Type B pancreatic cell (in vitro differentiated cells): ENCODE data around the gene FAM210A. TPM values are rescaled to one million over a fixed set of nuclear protein-coding genes. Genes with fewer than 3 reads are reported as not detected.

ENCODE experiments used
- DNase-seq: peaks from one replicate; pipeline ENCODE4 v3.0.0; 2021; ENCODE audit warnings: mixed read lengths; ENCODE audit not compliant: unreplicated experiment; ENCODE audit errors: extremely low spot score
- H3K27ac Mint-ChIP-seq: 2 replicates; pipeline ENCODE4 v1.8.0; 2021; ENCODE audit warnings: mild to moderate bottlenecking, mixed read lengths
- H3K27me3 Mint-ChIP-seq: 2 replicates; pipeline ENCODE4 v1.8.0; 2021; ENCODE audit warnings: mixed read lengths
- H3K36me3 Mint-ChIP-seq: 2 replicates; pipeline ENCODE4 v1.8.0; 2021; ENCODE audit warnings: mixed read lengths
- H3K4me1 Mint-ChIP-seq: one replicate; pipeline ENCODE4 v1.8.0; 2021; ENCODE audit warnings: mixed read lengths; ENCODE audit not compliant: unreplicated experiment
- H3K4me3 Mint-ChIP-seq: 2 replicates; pipeline ENCODE4 v1.8.0; 2021; ENCODE audit warnings: mild to moderate bottlenecking, mixed read lengths
- H3K9me3 Mint-ChIP-seq: 2 replicates; pipeline ENCODE4 v1.8.0; 2021; ENCODE audit warnings: mixed read lengths
- CTCF ChIP-seq: fragments of 200-600 bp; sonication (generic); conservative IDR thresholded peaks from 2 replicates; pipeline ENCODE4 v1.5.0; 2021; ENCODE audit warnings: antibody characterized with exemption, mild to moderate bottlenecking
- total RNA-seq: library from RNA; stranded (reverse); gene quantifications from 2 replicates; pipeline ENCODE4 v1.2.1, GENCODE V29; 2021; ENCODE audit warnings: low replicate concordance

The FAM210A gene
- total RNA-seq, 1 donor from 2014 or later: 16.9 TPM

- peaks cover 29% of the 10 kb centered on the region for H3K27me3 Mint-ChIP-seq
- no peak overlapping the region for H3K27ac Mint-ChIP-seq
- no peaks in the 10 kb centered on the region for H3K9me3 Mint-ChIP-seq
- no peaks in the 10 kb centered on the region for H3K36me3 Mint-ChIP-seq
- H3K4me3 Mint-ChIP-seq: no peak overlapping the region
- DNase-seq: no peak
- TF ChIP-seq CTCF: no peak
- H3K4me1 Mint-ChIP-seq: peaks cover 7% of the 10 kb centered on the region
Observed at GRCh38 chr18:13616525-13617035, 109.8 kb downstream of the FAM210A start.

GRCh38 chr18:13616041-13616440, 110.3 kb downstream of the FAM210A start:
- no peaks in the 10 kb centered on the region for H3K9me3 Mint-ChIP-seq
- H3K27me3 Mint-ChIP-seq: peaks cover 35% of the 10 kb centered on the region
- H3K4me1 Mint-ChIP-seq: peaks cover 12% of the 10 kb centered on the region
- H3K36me3 Mint-ChIP-seq: no peaks in the 10 kb centered on the region
- H3K27ac Mint-ChIP-seq: no peak overlapping the region
- TF ChIP-seq CTCF: no peak
- no peak for DNase-seq
- H3K4me3 Mint-ChIP-seq: no peak overlapping the region

DNA sequence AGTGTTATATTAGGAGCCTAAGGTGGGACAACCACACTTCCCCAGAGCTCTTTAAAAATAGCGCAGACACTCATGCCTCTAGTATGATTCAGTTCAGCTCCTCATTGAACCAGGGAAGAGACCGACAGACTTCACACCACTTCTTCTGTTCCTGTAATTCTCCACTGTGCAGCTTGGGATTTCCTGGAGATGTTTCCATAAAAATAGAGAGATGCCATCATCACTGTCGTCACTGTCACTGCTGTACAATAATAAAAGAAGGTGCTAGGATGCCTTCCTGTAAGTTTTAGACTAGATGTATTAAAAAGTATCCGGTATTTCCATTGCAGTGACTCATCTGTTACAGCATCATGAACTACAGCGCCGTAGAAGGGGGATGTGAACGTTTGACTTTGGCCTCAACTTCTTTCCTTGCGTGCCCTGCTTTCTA, 110.9 kb downstream of the FAM210A start:
- Mint-ChIP-seq H3K36me3 (no peaks in the 10 kb centered on the region), H3K27me3 (peaks cover 39% of the 10 kb centered on the region), H3K27ac (no peak overlapping the region), H3K4me3 (no peak overlapping the region), H3K4me1 (peaks cover 15% of the 10 kb centered on the region), H3K9me3 (no peaks in the 10 kb centered on the region)
- DNase-seq: no peak
- no peak for TF ChIP-seq CTCF

- Mint-ChIP-seq H3K27me3 (peaks cover 39% of the 10 kb centered on the region), H3K4me3 (no peak overlapping the region), H3K4me1 (peaks cover 15% of the 10 kb centered on the region), H3K9me3 (no peaks in the 10 kb centered on the region), H3K27ac (no peak overlapping the region), H3K36me3 (no peaks in the 10 kb centered on the region)
- TF ChIP-seq CTCF: no peak
- DNase-seq: no peak
Observed at GRCh38 chr18:13614641-13615288, 111.6 kb downstream of the FAM210A start.

DNA sequence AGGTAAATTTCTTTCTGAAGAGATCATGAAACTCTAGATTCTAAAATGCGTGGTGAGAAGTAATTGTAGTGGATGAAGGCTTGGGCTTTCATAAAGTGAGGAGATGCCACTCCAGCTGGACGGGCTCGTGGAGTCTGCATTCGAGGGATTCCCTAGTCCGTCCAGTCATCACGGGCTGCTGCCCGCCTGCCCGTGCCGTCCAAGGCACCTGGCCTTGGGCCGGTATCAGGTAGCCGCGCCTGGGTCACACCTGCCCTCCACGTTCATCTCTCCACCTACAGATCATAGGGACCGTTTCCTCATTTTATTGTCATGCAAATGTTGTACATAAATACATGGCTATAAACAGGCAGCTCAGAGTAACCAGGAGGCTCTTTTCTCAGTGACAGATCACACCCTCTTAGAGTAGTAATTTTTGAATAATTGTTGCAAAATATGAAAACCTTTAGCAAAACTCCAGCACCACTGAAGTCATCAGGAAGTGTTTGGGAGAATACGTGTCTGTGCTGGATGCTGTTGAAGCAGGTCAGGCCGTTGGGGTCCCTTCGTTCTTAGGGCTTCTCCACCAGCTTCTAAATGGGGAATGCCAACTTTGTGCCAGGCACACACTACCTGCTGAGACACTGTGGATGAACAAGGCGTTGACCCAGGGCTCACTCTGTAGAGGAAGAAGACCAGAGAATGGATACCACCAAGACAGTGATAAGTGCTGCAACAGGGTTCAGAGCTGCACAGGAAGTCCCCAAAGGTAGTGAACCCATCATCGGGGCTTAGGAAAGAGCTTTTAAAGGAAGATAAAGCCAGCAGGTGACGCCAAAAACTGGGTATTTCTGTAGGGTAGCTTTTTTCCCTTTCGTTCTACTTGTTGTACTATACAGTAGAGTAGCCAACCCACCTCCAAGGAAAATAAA, 112.5 kb downstream of the FAM210A start:
- H3K4me3 Mint-ChIP-seq: no peak overlapping the region
- no peak for TF ChIP-seq CTCF
- H3K27ac Mint-ChIP-seq: no peak overlapping the region
- H3K9me3 Mint-ChIP-seq: no peaks in the 10 kb centered on the region
- no peaks in the 10 kb centered on the region for H3K36me3 Mint-ChIP-seq
- peaks cover 15% of the 10 kb centered on the region for H3K4me1 Mint-ChIP-seq
- DNase-seq: no peak
- H3K27me3 Mint-ChIP-seq: peaks cover 39% of the 10 kb centered on the region

Other genes with a start within 250 kb of the FAM210A start
- 40.8 and 41.4 TPM in 2 replicates for gene RNMT, start 115 bp upstream of the FAM210A start, total RNA-seq
- gene MC5R, start 97.6 kb upstream of the FAM210A start, total RNA-seq: not detected in 2 replicates
- gene MC2R, start 189.0 kb upstream of the FAM210A start, total RNA-seq: not detected in 2 replicates